Measurements from ENCODE around the gene CCDC8. TPM values are rescaled to one million over a fixed set of nuclear protein-coding genes. Genes with fewer than 3 reads are reported as not detected.
A peak's percentile ranks its signal among the peaks of the same experiment; 100 is the strongest.

CCDC8 gene
- total RNA-seq, 1 experiment from 2014 or later: 27.5 TPM

- Histone ChIP-seq H3K4me2 (ENCODE audit: insufficient read depth, insufficient read length, low read length) (no peak overlapping the region), H3K18ac (ENCODE audit: insufficient read length, low read depth, low read length) (no peak overlapping the region)
These were observed 38.6 kb downstream of the CCDC8 start for GRCh38 chr19:46374536-46375475.

More at GRCh38 chr19:46374536-46375475, 38.6 kb downstream of the CCDC8 start:
- H3K27ac ChIP-seq (ENCODE audit: insufficient read length, low read depth, low read length): no peak overlapping the region
- no peak overlapping the region for H3T11ph ChIP-seq (ENCODE audit: low read length)
- no peak overlapping the region; a peak in 1 of 5 replicates for H3K4me3 Mint-ChIP-seq
- peaks cover 32 to 41% of the 10 kb centered on the region in 2 experiments for H3K4me1 Mint-ChIP-seq
- no peaks in the 10 kb centered on the region for H3K27me3 ChIP-seq (ENCODE audit: insufficient read depth, low read length)
- no peak overlapping the region for H3K56ac ChIP-seq (ENCODE audit: insufficient read length, low read depth, low read length)
- H3K9ac ChIP-seq (ENCODE audit: extremely low read depth, insufficient read length, low read length): no peak overlapping the region
- H4K20me1 ChIP-seq (ENCODE audit: control insufficient read depth, insufficient read depth, insufficient read length): no peaks in the 10 kb centered on the region
- H3K79me1 ChIP-seq (ENCODE audit: insufficient read depth, low read depth, low read length, poor library complexity, severe bottlenecking): no peaks in the 10 kb centered on the region
- H2BK12ac ChIP-seq (ENCODE audit: insufficient read length, low read depth, low read length): no peak overlapping the region
- H3K4ac ChIP-seq (ENCODE audit: low read depth, low read length): no peak overlapping the region
- H3K14ac ChIP-seq (ENCODE audit: insufficient read depth, low read length): no peak overlapping the region
- no peak overlapping the region for H2BK20ac ChIP-seq (ENCODE audit: low read depth, low read length, poor library complexity, severe bottlenecking)
- no peak overlapping the region for H2AK5ac ChIP-seq (ENCODE audit: insufficient read length, low read length)
- no peak overlapping the region for H3K23ac ChIP-seq (ENCODE audit: insufficient read length, low read depth, low read length)
- H4K5ac ChIP-seq (ENCODE audit: insufficient read length, low read depth, low read length): no peak overlapping the region
- no peak overlapping the region for H4K91ac ChIP-seq (ENCODE audit: insufficient read length, low read depth, low read length)
- H3K4me1 ChIP-seq (ENCODE audit: insufficient read depth, low read length): peaks cover 7% of the 10 kb centered on the region; the same call in 1 of the 2 replicates
- H2AFZ ChIP-seq (ENCODE audit: low read length): no peak overlapping the region
- no peak overlapping the region for H2BK15ac ChIP-seq (ENCODE audit: low read depth, low read length)
- H3K9me3 Mint-ChIP-seq: no peaks in the 10 kb centered on the region
- H3K79me2 ChIP-seq (ENCODE audit: insufficient read depth, low read length): no peaks in the 10 kb centered on the region; the same call in 1 of the 2 replicates
- peak overlapping the region; percentile 40 to 95 (median 84); a peak in 4 of 7 replicates for H3K27ac Mint-ChIP-seq
- H3K9me3 ChIP-seq (ENCODE audit: control insufficient read depth, low read depth, low read length): no peaks in the 10 kb centered on the region
- DNase-seq: peak; percentile 18
- H2BK120ac ChIP-seq (ENCODE audit: low read depth, low read length, poor library complexity, severe bottlenecking): no peak overlapping the region
- peaks cover 33 to 51% (median 49%) of the 10 kb centered on the region in 3 experiments; a peak in 6 of 7 replicates for H3K36me3 Mint-ChIP-seq (ENCODE audit: insufficient read depth in 1 of 3, low read depth in 3 of 3)
- TF ChIP-seq, protein P1, sequence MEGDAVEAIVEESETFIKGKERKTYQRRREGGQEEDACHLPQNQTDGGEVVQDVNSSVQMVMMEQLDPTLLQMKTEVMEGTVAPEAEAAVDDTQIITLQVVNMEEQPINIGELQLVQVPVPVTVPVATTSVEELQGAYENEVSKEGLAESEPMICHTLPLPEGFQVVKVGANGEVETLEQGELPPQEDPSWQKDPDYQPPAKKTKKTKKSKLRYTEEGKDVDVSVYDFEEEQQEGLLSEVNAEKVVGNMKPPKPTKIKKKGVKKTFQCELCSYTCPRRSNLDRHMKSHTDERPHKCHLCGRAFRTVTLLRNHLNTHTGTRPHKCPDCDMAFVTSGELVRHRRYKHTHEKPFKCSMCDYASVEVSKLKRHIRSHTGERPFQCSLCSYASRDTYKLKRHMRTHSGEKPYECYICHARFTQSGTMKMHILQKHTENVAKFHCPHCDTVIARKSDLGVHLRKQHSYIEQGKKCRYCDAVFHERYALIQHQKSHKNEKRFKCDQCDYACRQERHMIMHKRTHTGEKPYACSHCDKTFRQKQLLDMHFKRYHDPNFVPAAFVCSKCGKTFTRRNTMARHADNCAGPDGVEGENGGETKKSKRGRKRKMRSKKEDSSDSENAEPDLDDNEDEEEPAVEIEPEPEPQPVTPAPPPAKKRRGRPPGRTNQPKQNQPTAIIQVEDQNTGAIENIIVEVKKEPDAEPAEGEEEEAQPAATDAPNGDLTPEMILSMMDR (conservative IDR thresholded peaks at IDR 0.05): no peak
- H2BK5ac ChIP-seq (ENCODE audit: insufficient read length, low read length): no peak overlapping the region
- H4K8ac ChIP-seq (replicated peaks; ENCODE audit: insufficient read length, low read depth, low read length): no peak overlapping the region
- no peaks in the 10 kb centered on the region for H3K23me2 ChIP-seq (ENCODE audit: insufficient read length, low read depth, low read length, poor library complexity, severe bottlenecking)
- no CpG with 5 or more reads among the region's 21 CpGs for WGBS (ENCODE audit: extremely low coverage, insufficient read length, low lambda C conversion rate)
- no peaks in the 10 kb centered on the region; the same call in 1 of the 2 replicates for H3K27me3 Mint-ChIP-seq (ENCODE audit: low read depth)
